ENCODE results near the gene LNX1. TPM values are rescaled to one million over a fixed set of nuclear protein-coding genes. Genes with fewer than 3 reads are reported as not detected.

Gene LNX1
- total and polyA plus RNA-seq, 2 of the 8 experiments (the other 6 are each of a cell fraction or from before 2014, with no cell fraction given), result 2.7 to 3.8 TPM

- no peak overlapping the region for H4K5ac ChIP-seq (ENCODE audit: insufficient read length, low read depth, low read length)
- no peak overlapping the region for H4K91ac ChIP-seq (replicated peaks; ENCODE audit: insufficient read length, low read length)
- H3K23ac ChIP-seq (ENCODE audit: insufficient read length), result no peak overlapping the region
- CTCF ChIA-PET (ENCODE audit: partially characterized antibody), result no interaction called here
- POLR2A ChIA-PET (ENCODE audit: partially characterized antibody), result interaction anchor here (0.7 kb wide), 1 partner anchor 117 kb away, joined by 3 read pairs; no protein-coding TSS in a partner anchor
- H3K56ac ChIP-seq (replicated peaks; ENCODE audit: insufficient read length, low read depth, low read length), result no peak overlapping the region
- H2BK20ac ChIP-seq (ENCODE audit: low read length), result no peak overlapping the region
- H3K27ac ChIP-seq (ENCODE audit: low read depth, low read length), result no peak overlapping the region
- DNase-seq (ENCODE audit: low read depth in 1 of 2, low spot score in 2 of 2) (no peak), FAIRE-seq (no peak)
- H4K20me1 ChIP-seq (replicated peaks in 1 of 2; ENCODE audit: control insufficient read depth in 1 of 2, insufficient read depth in 2 of 2, low read length in 2 of 2), result no peaks in the 10 kb centered on the region
- H3K14ac ChIP-seq (ENCODE audit: insufficient read length), result no peak overlapping the region
- peaks cover 0 to 1% (median 0%) of the 10 kb centered on the region in 4 experiments; a peak in 2 of 7 replicates for H3K27me3 ChIP-seq (replicated peaks in 1 of 4; ENCODE audit: control insufficient read depth in 3 of 4, extremely low read depth in 1 of 4, insufficient read depth in 3 of 4, low read length in 3 of 4)
- H3K4ac ChIP-seq (replicated peaks; ENCODE audit: insufficient read length, low read depth, low read length), result no peak overlapping the region
- no peak overlapping the region for H3K4me2 ChIP-seq (ENCODE audit: insufficient read depth in 1 of 2, low read depth in 2 of 2, low read length in 2 of 2)
- TF ChIP-seq TEAD4 (IDR thresholded peaks at IDR 0.05; ENCODE audit: low read depth, low read length) (peak; percentile 90), SP1 (IDR thresholded peaks at IDR 0.05; ENCODE audit: low read depth, low read length) (no peak), CBX8 (IDR thresholded peaks at IDR 0.05; ENCODE audit: borderline replicate concordance, low read depth, low read length) (no peak)
- H3K79me1 ChIP-seq (ENCODE audit: low read depth, low read length), result no peaks in the 10 kb centered on the region
- H2BK12ac ChIP-seq (ENCODE audit: low read depth, low read length), result no peak overlapping the region
- H2AK5ac ChIP-seq (ENCODE audit: low read depth, low read length), result no peak overlapping the region
- H3K9ac ChIP-seq (replicated peaks in 1 of 4; ENCODE audit: extremely low read depth in 1 of 4, low read depth in 3 of 4, low read length in 3 of 4), result no peak overlapping the region
- no peaks in the 10 kb centered on the region for H3K79me2 ChIP-seq (ENCODE audit: control insufficient read depth in 1 of 2, insufficient read depth in 2 of 2, low read length in 2 of 2)
- H3K23me2 ChIP-seq (ENCODE audit: low read depth, low read length), result no peaks in the 10 kb centered on the region
- 53% methylated on average over 1 of the region's 1 CpG; no CpG with 5 or more reads in 1 of the 2 experiments for WGBS, 2 experiments (ENCODE audit: extremely low coverage in 1 of 2, insufficient coverage in 1 of 2, insufficient read length in 1 of 2, insufficient replicate concordance in 2 of 2, low coverage in 1 of 2, low lambda C conversion rate in 2 of 2, missing lambda C conversion rate in 1 of 2)
- H2BK5ac ChIP-seq (ENCODE audit: low read depth, low read length), result no peak overlapping the region
- H4K8ac ChIP-seq (ENCODE audit: extremely low read depth, insufficient read depth, low read length), result no peak overlapping the region
- H2BK120ac ChIP-seq (replicated peaks; ENCODE audit: low read depth, low read length), result no peak overlapping the region
- no peaks in the 10 kb centered on the region for H3K36me3 ChIP-seq (ENCODE audit: control insufficient read depth in 2 of 4, insufficient read depth in 4 of 4, low read length in 3 of 4)
- H3K4me3 ChIP-seq (ENCODE audit: extremely low read depth in 1 of 4, insufficient read depth in 2 of 4, low read depth in 3 of 4, low read length in 4 of 4), result no peak overlapping the region
- no peak overlapping the region for H2BK15ac ChIP-seq (ENCODE audit: low read length)
- H3K18ac ChIP-seq (ENCODE audit: extremely low read depth, low read length), result no peak overlapping the region
- H3K4me1 ChIP-seq (replicated peaks in 1 of 4; ENCODE audit: control insufficient read depth in 3 of 4, insufficient read depth in 4 of 4, low read length in 3 of 4), result peaks cover 0 to 4% (median 0%) of the 10 kb centered on the region in 4 experiments; a peak in 2 of 7 replicates
- H2AFZ ChIP-seq (ENCODE audit: low read length), result no peak overlapping the region
- no peaks in the 10 kb centered on the region for H3K9me3 ChIP-seq (ENCODE audit: insufficient read depth in 2 of 2, low read depth in 1 of 2, low read length in 1 of 2)
These were observed 46.0 kb downstream of the LNX1 start for GRCh38 chr4:53545273-53545672.

Measured in H1 (cell line).